ENCODE measurements around the gene GSDME.
"Not testable (repeated sequence)": the region's sequence is repeated elsewhere in the genome, so short reads cannot be mapped to it uniquely, and the experiment has no call there.

The GSDME gene

DNA sequence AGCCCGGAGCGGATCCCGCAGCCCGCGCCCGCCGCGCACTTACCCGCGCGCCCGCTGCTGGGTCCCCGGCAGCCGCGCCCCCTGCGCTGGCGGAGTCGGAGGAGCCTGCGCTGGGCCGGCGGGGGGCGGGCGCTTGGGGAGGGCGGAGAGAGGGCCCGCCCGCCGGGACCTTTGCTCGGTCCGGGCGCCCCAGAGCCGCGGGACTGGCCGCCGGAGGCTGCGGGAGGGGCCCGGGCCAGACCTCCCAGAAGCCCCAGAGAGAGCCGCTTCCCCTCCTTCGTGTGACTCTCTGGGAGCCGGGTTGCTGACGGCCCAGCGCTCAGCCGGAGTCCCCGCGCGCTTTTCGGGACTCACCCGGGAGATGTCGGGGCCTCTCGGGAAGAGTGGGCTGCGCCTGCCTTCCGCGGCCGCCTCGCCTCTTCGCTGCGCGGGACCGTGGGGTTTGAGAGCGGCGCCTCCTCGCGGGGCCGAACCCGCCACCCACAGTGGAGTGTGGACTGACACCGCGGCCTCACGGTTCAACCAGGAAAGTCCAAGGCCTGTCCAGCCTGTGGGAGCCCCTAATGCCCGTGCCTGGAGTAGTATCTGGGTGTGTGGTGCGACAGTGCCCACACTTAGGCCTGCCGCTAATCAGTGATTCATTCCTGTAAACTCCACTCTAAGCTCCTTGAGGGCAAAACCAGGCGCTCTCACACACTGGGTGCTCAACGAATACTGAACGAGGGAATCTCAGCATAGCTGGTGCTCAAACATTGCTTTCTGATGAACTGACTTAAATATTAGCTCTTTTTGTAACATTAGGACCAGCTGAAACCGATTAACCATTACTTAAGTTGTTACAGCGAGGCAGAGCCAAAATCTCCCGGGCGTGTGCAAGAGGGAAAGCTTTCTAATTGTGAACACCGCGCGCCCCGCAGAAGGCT, at the start of gene GSDME:
Gene GSDME (minus strand): TSS at position 112 of the 923 bp plus-strand sequence. CDS start 7,690 bp downstream, outside the sequence.
- peak; percentile 84 for DNase-seq (ENCODE audit: low read depth)

DNA sequence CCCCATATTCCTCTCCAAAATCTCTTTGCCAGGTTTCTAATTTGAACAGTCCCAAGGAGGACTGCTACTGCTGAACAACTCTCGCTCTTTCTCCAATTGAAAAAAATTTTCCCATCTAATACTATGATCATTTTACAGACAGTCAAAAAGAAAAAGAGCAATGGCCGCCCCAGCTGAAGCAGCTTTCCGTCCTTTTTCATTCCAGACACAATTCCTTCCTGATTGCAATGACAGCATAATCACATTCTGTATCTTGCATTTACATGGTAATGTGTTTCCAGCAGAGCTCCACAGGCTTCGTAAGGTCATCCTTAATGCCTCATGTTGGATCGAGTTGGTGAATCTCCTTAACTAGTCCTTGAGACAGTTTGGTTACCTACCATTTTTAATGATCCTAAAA, 45.0 kb upstream of the GSDME start:
- DNase-seq (ENCODE audit: low read depth) = no peak

DNA sequence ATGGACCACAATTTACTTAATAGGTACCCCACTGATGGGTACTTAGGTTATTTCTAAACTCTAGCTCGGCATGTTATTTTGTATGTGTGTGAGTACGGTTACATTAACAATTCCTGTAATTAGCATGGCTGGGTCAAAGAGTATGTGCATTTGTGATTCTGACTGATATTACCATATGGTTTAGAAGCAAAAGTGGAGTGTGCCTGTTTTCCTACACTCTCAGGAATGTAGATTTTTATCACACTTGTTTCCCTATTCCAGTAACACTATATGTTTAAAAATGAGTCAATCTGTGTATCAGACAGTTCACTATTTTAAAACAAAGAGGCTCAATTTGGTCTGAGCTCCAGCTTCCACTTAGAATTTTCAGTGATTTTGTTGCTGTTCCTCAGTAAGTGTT, 44.6 kb upstream of the GSDME start:
- no peak for DNase-seq (ENCODE audit: low read depth)

DNA sequence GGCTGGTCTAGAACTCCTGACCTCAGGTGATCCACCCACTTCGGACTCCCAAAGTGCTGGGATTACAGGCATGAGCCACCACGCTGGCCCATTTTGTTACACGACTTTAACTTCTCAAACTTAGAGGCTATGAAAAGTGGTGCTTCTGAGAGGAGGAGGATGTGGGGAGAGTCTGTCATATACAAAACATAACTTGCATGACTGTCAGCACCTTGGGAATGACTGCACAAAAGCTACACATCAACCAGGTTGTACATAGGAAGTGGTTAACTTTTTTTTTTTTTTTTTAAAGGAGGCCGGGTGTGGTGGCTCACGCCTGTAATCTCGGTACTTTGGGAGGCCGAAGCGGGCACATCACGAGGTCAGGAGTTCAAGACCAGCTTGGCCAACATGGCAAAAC, 43.4 kb upstream of the GSDME start:
- no peak for DNase-seq (ENCODE audit: low read depth)

DNA sequence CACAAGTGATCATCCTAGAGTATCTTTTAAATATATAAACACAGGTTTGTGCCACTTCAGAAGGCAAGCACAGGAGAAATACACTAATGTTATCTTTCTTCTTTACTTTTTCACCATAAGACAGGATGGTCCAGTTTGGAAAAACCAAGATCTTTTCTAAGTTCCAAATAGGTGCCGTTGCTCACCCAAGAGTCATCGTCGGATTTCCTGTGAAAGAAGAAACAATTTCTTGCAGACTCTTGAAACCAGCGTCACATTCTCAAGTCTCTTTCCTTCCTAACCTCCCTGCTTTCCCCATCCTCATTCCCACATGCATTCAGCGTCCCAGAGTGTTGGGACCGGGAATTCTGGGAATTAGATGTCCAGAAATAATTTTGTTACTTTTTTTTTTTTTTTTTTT, 42.8 kb upstream of the GSDME start:
- no peak for DNase-seq (ENCODE audit: low read depth)

DNA sequence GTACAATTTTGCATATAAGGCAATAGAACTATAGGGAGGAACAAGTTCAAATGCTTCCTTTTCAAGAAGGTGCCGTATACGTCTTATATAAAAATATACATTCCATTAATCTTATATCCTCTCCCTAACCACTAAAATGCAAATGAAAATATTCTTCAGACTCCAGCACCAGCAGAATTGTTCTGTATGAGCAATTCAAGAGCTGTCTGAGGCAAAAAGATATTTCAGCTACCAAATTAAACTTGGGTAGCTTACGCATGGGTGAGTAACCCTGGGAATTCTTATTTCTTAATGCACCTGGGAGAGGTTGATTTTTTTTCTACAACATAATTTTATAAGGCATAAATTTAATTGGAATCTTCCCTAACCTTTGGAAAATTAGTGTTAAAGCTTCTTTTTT, 42.2 kb upstream of the GSDME start:
- no peak for DNase-seq (ENCODE audit: low read depth)

DNA sequence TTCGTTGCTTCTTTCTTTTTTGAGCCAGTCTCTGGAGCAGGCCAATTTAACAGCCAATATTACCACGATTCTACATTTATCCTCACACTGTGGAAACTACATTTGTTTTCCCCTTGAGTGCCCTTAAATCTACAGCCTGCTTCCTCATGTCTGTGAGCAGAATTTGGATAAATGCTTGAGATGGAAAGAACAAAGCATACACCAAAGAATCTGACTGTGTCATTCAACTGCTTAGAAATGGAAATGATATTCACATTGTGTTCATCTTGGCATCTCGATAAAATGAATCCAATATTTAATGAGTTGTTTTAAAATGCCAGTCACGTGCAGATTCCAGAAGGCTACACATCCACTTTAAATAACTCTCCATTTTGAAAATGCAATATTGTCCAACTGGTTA, 41.0 kb upstream of the GSDME start:
- no peak for DNase-seq (ENCODE audit: low read depth)

DNA sequence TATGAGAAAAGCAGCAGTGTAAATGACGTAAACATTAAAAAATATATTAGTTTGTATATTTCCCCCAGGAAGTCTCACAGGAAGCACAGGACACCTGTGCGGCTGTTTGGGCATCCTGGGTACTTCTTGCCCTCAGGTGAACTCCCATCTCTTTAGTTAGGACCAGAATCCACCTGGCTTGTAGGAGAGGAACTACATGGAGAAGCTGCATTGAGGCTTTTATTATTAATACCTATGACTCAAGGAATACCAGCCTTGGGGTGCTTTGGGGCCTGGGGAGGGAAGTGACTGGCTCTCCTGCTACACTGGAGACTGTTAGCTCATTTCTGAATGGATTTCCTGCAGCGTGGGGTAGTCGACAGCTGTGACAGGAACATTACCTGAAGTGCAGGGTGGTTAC, 40.0 kb upstream of the GSDME start:
- peak; percentile 35 for DNase-seq (ENCODE audit: low read depth)

DNA sequence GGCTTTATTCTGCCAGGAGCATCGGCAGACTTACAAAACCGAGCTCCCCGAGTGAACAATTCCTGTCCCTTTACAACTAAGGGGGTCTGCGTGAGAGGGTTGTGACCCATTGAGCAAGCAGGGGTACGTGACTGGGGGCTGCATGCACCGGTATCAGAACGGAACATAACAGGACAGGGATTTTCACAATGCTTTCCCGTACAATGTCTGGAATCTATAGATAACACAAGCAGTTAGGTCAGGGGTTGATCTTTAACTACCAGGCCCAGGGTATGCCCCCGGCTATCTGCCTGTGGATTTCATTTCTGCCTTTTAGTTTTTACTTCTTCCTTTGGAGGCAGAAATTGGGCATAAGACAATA, 38.1 kb upstream of the GSDME start:
- DNase-seq (ENCODE audit: low read depth) = no peak

DNA sequence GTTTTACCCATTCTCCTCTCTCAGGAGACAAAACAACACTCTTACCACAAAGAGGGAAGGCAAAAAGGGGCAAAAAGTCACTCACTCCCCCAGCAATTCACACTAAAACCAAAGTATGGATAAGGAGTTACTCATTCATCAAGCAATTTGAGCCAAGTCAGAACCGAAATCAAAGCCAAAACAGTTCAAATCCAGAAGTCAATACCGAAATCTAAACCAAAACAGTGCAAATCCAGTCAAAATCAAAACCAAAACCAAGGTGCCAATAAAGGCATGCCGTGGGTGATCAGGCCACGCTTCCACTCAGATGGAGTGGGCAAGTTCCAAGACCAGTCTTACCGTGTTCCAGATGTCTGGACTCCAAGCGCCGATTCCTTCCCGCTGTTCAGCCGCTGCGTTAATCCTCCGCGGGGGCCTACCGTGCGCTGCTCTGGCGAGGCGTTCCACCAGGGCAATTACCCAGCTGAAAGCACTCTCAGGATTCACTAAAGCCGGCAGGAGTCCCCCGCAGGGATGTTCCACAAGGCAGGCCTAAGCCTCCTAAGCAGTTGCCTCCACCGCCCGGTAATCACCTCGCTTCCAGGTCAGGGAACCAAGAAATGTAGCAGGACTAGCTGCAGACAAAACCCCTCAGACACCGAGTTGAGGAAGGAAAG, 37.6 kb upstream of the GSDME start:
- DNase-seq (ENCODE audit: low read depth) = not testable (repeated sequence)

DNA sequence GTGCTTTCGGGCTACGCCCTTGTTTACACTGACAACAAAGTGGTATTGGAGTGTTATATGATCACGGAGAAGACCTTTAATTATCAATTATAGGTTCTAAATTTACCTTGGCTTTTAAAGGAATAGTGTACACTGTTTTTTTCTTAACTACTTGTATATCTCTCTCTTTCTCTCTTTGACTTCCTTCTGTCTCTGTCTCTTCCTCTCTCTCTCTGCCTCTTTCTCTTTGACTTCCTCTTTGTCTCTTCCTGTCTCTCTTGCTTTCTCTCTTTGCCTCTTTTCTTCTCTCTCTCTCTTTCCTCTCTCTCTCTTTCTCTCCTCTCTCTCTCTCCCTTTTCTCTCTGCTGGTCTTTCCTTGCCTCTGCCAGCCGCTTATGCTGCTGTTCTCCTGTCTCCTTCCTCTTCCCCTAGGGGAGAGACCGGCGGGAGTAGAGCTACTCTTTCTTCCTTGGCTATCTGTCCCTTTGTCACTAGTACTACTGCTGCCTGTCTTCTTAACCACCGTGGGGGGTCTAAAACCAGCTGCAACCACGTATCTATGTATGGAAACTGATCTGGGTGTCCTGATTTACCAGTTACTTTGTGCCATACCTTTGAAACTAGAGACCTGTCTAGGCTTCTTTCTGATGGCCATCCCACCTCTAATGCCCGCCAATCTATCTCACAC, 36.9 kb upstream of the GSDME start:
- no peak for DNase-seq (ENCODE audit: low read depth)

DNA sequence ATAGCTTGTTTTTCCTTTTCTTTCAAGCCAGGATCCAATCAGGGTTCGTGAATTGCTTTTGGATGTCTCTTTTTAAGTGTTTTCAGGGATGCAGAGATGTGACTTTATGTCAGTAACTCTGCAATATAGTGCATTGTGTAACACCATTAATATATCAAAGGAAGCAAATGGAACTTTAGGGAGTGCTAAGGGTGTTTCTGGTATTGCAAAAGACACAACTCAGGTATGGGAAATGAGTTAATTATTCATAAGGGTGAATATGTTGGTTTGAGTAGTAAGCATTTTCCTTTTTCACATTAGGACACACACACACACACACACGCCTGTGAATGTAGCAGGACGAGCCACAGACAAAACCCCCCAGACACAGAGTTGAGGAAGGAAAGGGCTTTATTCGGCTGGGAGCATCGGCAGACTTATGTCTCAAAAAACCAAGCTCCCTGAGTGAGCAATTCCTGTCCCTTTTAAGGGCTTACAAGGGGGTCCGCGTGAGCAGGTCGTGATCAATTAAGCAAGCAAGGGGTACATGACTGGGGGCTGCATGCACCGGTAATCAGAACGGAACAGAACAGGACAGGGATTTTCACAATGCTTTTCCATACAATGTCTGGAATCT, 31.8 kb upstream of the GSDME start:
- DNase-seq (ENCODE audit: low read depth) = no peak

DNA sequence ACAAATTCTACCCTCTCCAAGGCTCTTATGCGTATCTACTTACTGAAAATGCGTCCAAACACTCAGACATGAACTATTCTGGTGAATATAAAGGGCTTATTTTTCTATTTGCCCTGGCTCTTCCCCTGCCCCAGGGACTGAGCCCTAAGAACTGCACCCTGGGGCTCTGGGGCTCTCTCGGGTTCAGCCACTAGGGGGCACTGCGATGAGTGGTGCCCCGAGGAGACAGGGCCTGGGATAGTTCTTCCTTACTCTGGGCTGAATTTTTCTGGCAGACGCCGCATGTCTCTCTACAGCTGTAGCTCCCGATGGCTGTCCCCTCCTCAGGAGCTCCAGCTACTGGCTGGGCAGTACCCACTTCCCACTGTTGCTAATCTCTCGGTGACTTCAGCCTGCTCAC, 30.8 kb upstream of the GSDME start:
- DNase-seq (ENCODE audit: low read depth) = no peak

DNA sequence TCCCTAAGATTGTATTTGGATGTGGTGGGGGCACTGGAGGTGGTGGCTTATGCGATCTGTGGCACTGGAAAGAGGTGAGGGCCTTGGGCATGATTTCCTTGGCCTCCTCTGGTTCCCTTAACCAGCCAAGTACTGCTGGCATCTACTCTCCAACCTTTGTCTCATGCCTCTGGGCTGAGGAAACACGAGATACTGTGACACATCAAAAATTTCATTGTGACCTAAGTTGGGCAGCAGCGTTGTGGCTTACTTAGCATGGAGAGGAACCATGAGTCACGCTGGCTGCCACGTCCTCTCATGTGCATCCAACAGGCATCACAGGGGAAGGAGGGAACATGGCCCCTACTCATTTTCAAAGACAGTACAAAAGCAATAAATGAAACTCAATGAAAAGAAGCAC, 29.7 kb upstream of the GSDME start:
- DNase-seq (ENCODE audit: low read depth) = peak; percentile 100

DNA sequence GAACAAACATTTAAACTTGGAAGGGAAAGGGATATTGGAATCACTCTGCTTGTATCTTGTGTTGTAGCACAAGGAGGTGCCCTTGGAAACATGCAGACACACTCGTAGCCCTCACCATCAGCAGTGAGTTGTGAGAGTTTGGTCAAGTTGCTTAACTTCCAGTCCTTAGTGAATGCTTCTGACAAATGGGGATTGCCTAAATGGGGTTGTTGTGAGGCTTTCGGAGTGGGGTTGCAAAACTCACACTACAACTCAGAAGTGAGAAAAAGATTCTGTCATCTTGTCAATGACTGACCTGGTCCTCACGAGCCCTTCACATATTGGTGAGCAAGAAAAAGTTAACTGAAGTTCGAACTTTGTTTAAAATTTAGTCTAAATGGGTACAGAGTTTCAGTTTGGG, 29.0 kb upstream of the GSDME start:
- DNase-seq (ENCODE audit: low read depth) = no peak

DNA sequence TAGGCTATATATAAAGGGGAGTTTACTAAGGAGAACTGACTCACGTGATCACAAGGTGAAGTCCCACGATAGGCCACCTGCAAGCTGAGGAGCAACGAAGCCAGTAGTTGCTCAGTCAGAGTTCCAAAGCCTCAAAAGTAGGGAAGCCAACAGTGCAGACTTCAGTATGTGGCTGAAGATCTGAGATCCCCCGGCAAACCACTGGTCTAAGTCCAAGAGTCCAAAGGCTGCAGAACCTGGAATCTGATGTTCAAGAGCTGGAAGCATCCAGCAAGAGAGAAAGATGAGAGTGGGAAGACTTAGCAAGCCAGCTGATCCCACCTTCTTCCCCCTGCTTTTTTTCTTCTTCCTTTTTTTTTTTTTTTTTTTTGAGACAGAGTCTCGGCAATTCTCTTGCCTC, 27.0 kb upstream of the GSDME start:
- DNase-seq (ENCODE audit: low read depth) = no peak

DNA sequence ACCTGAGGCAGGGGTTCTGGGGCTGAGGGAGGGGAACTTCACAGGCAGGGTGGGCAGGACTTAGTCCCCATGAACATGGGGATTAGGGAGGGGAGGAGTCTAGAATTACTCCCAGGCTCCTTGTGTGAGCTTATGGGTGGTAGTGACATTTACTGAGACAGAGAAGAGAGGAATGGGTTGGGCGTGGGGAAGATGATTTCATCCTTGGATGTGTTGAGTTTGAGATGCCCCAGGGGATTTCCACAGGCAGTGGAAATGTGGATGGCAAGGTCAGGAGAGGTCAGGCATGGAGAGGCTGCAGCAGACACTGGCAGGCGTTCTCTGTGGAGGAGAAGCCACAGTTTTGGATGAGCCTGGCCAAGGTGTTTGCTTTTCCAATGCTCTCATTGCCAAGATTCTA, 26.4 kb upstream of the GSDME start:
- DNase-seq (ENCODE audit: low read depth) = peak; percentile 20

DNA sequence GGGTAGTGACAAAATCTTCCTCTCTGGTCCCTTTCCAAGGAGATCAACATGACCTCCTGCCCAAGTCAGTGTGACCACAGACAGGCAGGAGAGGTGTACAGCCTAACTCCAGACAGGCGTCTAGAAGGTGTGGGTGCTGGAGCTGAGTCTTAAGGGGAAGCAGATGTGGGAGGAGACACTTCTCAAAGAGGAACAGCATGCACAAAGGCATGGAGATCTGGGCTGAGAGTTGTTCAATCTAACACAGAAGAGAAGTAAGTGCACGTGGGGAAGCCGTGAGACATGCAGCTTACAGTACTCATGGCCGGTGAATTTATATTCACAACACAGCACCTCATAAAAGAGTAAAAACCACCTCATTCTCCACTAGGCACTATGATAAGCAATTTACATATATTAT, 23.8 kb upstream of the GSDME start:
- DNase-seq (ENCODE audit: low read depth) = no peak

DNA sequence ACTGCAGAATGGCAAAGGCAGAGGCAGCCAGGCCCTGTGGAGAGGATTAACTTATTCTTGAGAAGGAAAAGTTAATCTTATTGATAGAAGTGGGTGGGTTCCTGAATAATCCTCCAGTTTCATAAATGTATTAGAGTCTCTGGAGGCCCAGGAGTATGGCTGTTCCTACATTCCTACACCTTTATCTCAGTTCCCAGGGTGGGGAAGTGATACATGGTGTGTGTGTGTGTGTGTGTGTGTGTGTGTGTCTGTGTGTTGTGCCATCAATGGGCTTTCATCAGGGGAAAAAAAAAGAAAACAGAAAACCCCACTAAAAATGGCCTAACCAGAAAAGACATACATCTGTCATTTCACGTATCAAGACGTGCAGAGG, 22.0 kb upstream of the GSDME start:
- no peak for DNase-seq (ENCODE audit: low read depth)

DNA sequence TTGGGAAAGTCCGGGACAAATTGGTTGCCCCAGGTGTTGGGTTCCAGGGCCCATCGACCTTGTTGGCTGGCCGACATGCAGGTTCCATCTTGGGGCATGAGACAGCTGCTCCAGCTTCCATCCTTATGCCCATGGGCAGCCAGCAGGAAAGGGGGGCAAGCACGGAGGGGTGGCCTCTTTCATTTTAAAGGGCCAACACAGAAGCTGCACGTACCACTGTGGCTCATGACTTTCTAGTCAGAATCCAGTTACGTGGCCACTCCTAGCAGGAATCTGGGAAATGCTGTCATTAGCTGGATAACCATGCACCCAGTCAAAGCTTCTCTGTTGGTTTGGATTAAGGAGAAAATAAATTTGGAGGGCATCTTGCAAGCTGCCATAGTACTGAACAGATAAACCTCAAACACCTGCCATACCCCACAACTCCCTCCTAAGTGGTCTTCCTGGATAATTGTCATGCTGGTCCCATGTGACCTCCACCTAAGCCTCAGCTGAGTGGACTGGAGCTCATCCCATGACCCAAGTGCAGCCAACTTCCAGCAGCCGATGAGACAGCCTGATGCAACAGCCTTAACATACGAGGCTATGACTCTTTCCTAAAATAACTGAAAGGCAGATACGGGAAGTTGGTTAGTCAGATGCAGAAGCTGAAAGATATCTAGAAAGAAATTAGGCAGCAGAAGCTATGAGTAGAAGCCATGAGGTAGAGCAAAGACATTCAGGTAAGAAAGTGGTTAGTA, 21.4 kb upstream of the GSDME start:
- peak; percentile 92 for DNase-seq (ENCODE audit: low read depth)

DNA sequence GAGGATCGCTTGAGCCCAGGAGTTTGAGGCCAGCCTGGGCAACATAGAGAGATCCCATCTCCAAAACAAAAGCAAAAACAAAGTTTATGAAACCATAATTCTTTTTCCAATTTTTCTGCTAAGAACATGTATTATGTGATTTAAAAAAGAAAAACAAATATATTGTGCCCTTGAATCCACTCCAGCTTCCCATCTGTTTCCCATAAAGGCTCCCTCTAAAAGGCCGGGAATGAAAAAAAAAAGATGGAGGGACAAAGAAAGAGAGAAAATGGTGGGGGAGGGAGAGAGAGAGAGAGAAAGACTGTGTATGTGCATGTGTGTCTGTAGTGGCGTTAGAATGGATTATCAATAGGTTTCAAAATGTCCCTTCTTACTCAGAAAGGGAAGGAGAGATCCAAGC, 20.5 kb upstream of the GSDME start:
- DNase-seq (ENCODE audit: low read depth) = no peak

DNA sequence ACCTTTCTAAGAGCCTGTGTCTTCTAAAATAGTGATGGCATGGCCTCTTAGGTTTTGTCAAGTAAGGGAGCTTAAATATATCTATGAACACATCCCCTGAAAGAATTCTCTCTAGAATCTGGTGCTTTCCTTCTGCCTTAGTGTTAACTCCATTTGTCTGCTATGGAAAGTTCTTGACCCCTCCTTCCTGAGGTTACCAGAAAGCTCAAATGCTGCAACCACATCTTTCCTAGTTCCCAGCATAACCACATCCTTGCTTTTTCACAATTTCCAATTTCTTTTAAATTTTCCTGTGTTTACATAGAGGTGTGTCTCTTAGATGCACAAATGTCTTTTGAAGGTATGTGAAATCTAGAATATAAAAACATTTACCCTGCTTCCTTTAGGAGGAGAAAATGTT, 16.4 kb upstream of the GSDME start:
- no peak for DNase-seq (ENCODE audit: low read depth)
